Gastroesophageal sphincter (tissue), 4 donors: ENCODE data around the gene SPATA9. TPM values are rescaled to one million over a fixed set of nuclear protein-coding genes. Genes with fewer than 3 reads are reported as not detected.
"Not testable (repeated sequence)": the region's sequence is repeated elsewhere in the genome, so short reads cannot be mapped to it uniquely, and the experiment has no call there.

Experiments
- ATAC-seq: fragments of 150-250 bp; one replicate; pipeline ENCODE4 v1.9.1; 2016; ENCODE audit warnings: mild to moderate bottlenecking, moderate library complexity
- H3K27ac ChIP-seq, 4 donors: fragments of 200-600 bp; sonication (generic) in 3 of 4; 1 replicate in 3 of 4; 2 replicates in 1 of 4; pipeline ENCODE4 v1.5.1; 2016 to 2019
- H3K27me3 ChIP-seq: fragments of 200-600 bp; sonication (generic); one replicate; pipeline ENCODE4 v1.5.1; 2019
- H3K36me3 ChIP-seq, 2 donors: fragments of 200-600 bp; sonication (generic); one replicate each; pipeline ENCODE4 v1.5.1; 2019; ENCODE audit warnings: control low read depth in 1 of 2
- H3K4me1 ChIP-seq, 3 donors: fragments of 200-600 bp; sonication (generic); 1 replicate in 2 of 3; 2 replicates in 1 of 3; pipeline ENCODE4 v1.5.1; 2016 to 2019; ENCODE audit warnings: control low read depth in 2 of 3
- H3K4me3 ChIP-seq, 2 donors: fragments of 200-600 bp; sonication (generic); one replicate each; pipeline ENCODE4 v1.5.1; 2019; ENCODE audit warnings: mild to moderate bottlenecking in 1 of 2, moderate library complexity in 1 of 2
- H3K9me3 ChIP-seq, 3 donors: fragments of 200-600 bp; sonication (generic); one replicate each; pipeline ENCODE4 v1.5.1; 2017 to 2019; ENCODE audit warnings: control low read depth in 2 of 3
- CTCF ChIP-seq, 4 experiments: fragments of 200-600 bp in 2 of 4; fragments of 450-650 bp in 2 of 4; sonication (generic) in 1 of 4; IDR thresholded peaks; one replicate each; pipeline ENCODE4 v1.5.1; 2017 to 2019; ENCODE audit warnings: antibody characterized with exemption in 4 of 4, mild to moderate bottlenecking in 2 of 4, moderate library complexity in 2 of 4
- EP300 ChIP-seq: sonication (generic); formaldehyde crosslinking; IDR thresholded peaks from one replicate; pipeline ENCODE4 v1.6.1; 2017; ENCODE audit warnings: antibody characterized with exemption, mild to moderate bottlenecking
- POLR2A ChIP-seq, 2 donors: fragments of 450-650 bp; IDR thresholded peaks; one replicate each; pipeline ENCODE4 v1.6.1; 2017; ENCODE audit warnings: antibody characterized with exemption in 2 of 2, mild to moderate bottlenecking in 2 of 2, moderate library complexity in 1 of 2
- POLR2AphosphoS5 ChIP-seq: sonication (generic); formaldehyde crosslinking; IDR thresholded peaks from one replicate; pipeline ENCODE4 v1.6.1; 2017; ENCODE audit warnings: antibody characterized with exemption
- WGBS, 2 donors: methylation state at CpG; one replicate each; pipeline ENCODE4 v1.1.5; 2018; ENCODE audit warnings: low coverage in 1 of 2; 5-methylcytosine and 5-hydroxymethylcytosine counted together
- total RNA-seq, 4 donors: library from RNA; depleted of rRNA; stranded (reverse); fragments of >200 nt; gene quantifications; one replicate each; pipeline ENCODE4 v1.1.0, GENCODE V29; 2016

Gene SPATA9
- total RNA-seq, 4 donors from 2014 or later, result 0.27 TPM; not detected in 3

- Histone ChIP-seq H3K27ac (no peak overlapping the region), H3K4me3 (no peak overlapping the region), H3K36me3 (no peaks in the 10 kb centered on the region), H3K4me1 (peaks cover 6 to 23% (median 10%) of the 10 kb centered on the region in 3 donors), H3K27me3 (no peaks in the 10 kb centered on the region), H3K9me3 (no peaks in the 10 kb centered on the region)
- TF ChIP-seq POLR2AphosphoS5 (no peak), POLR2A (IDR thresholded peaks at IDR 0.05) (no peak), EP300 (no peak), CTCF (IDR thresholded peaks at IDR 0.05) (no peak)
- WGBS, 2 donors, result 85 to 100% methylated on average over 5 to 6 of the region's 7 CpGs
- no peak for ATAC-seq
These were observed 39.6 kb downstream of the SPATA9 start for GRCh38 chr5:95643152-95643551.

- Histone ChIP-seq H3K27ac (peak overlapping the region in 1 of 4 donors; percentile 58), H3K36me3 (no peaks in the 10 kb centered on the region), H3K9me3 (no peaks in the 10 kb centered on the region), H3K4me1 (peaks cover 0 to 14% (median 0%) of the 10 kb centered on the region in 3 donors), H3K4me3 (no peak overlapping the region), H3K27me3 (no peaks in the 10 kb centered on the region)
- WGBS, 2 donors, result 82 to 88% methylated on average over 4 to 5 of the region's 5 CpGs
- TF ChIP-seq POLR2A (IDR thresholded peaks at IDR 0.05) (peak in 1 of 2 donors; percentile 15), POLR2AphosphoS5 (peak; percentile 89), EP300 (no peak), CTCF (IDR thresholded peaks at IDR 0.05) (no peak)
- ATAC-seq, result no peak
These were observed 41.0 kb downstream of the SPATA9 start for GRCh38 chr5:95641741-95642220.

- H3K27me3 ChIP-seq, result no peaks in the 10 kb centered on the region
- H3K4me3 ChIP-seq, result no peak overlapping the region
- no peak for TF ChIP-seq POLR2AphosphoS5
- no peak for TF ChIP-seq EP300
- TF ChIP-seq CTCF (IDR thresholded peaks at IDR 0.05), result no peak
- TF ChIP-seq POLR2A (IDR thresholded peaks at IDR 0.05), result no peak
- no peak for ATAC-seq
- no peaks in the 10 kb centered on the region for H3K4me1 ChIP-seq
- no peaks in the 10 kb centered on the region for H3K36me3 ChIP-seq
- H3K27ac ChIP-seq, result no peak overlapping the region
- no peaks in the 10 kb centered on the region for H3K9me3 ChIP-seq
- WGBS, 2 donors, result 86 to 92% methylated on average over 2 to 3 of the region's 3 CpGs
These were observed 44.2 kb downstream of the SPATA9 start for GRCh38 chr5:95638632-95639031.

- TF ChIP-seq POLR2A (IDR thresholded peaks at IDR 0.05) (no peak), POLR2AphosphoS5 (no peak), EP300 (no peak)
- no peak overlapping the region for H3K4me3 ChIP-seq
- H3K36me3 ChIP-seq, result no peaks in the 10 kb centered on the region
- no peak overlapping the region for H3K27ac ChIP-seq
- peaks cover 0 to 9% (median 3%) of the 10 kb centered on the region in 3 donors for H3K4me1 ChIP-seq
- H3K27me3 ChIP-seq, result no peaks in the 10 kb centered on the region
- WGBS, 2 donors, result 100% methylated on average over 3 of the region's 3 CpGs; no CpG with 5 or more reads in 1 of the 2 donors
- ATAC-seq, result no peak
- H3K9me3 ChIP-seq, result no peaks in the 10 kb centered on the region
These were observed 48.7 kb downstream of the SPATA9 start for GRCh38 chr5:95634081-95634480.

GRCh38 chr5:95633671-95634070 is 49.1 kb downstream of the SPATA9 start:
- Histone ChIP-seq H3K36me3 (no peaks in the 10 kb centered on the region), H3K27me3 (no peaks in the 10 kb centered on the region), H3K27ac (no peak overlapping the region), H3K9me3 (no peaks in the 10 kb centered on the region), H3K4me3 (no peak overlapping the region), H3K4me1 (peaks cover 0 to 9% (median 3%) of the 10 kb centered on the region in 3 donors)
- ATAC-seq, result no peak
- 90% methylated on average over 3 of the region's 3 CpGs; no CpG with 5 or more reads in 1 of the 2 donors for WGBS, 2 donors
- TF ChIP-seq EP300 (no peak), POLR2AphosphoS5 (no peak), POLR2A (IDR thresholded peaks at IDR 0.05) (no peak), CTCF (IDR thresholded peaks at IDR 0.05) (no peak)

GRCh38 chr5:95632942-95633341 is 49.8 kb downstream of the SPATA9 start:
- H3K9me3 ChIP-seq, H3K27ac ChIP-seq, H3K27me3 ChIP-seq, H3K4me1 ChIP-seq, ATAC-seq, H3K36me3 ChIP-seq, H3K4me3 ChIP-seq: not testable (repeated sequence)
- WGBS, 2 donors, result 80% methylated on average over 1 of the region's 2 CpGs; no CpG with 5 or more reads in 1 of the 2 donors
